OCI-LY7 (cell line): ENCODE data around the gene MAPT. TPM values are rescaled to one million over a fixed set of nuclear protein-coding genes. Genes with fewer than 3 reads are reported as not detected.

ENCODE experiments used
- BruUV-seq: library from RNA; stranded (reverse); fragments of 400-500 nt; replicated peaks from 2 replicates; lab custom pipeline; 2021; lab: Mats Ljungman, UMichigan
- CTCF ChIA-PET: fragments of 300-600 bp; sonication (Branson Sonifier 250); formaldehyde crosslinking; loops from one replicate; lab custom pipeline; 2022; ENCODE audit warnings: antibody characterized with exemption; ENCODE audit not compliant: unreplicated experiment; lab: Charles Lee
- POLR2A ChIA-PET: fragments of 300-600 bp; sonication (Branson Sonifier 250); formaldehyde crosslinking; loops from one replicate; lab custom pipeline; 2022; ENCODE audit warnings: antibody characterized with exemption; lab: Charles Lee
- DNase-seq: peaks from one replicate; pipeline ENCODE4 v3.0.0-alpha.2; 2015; ENCODE audit warnings: low spot score
- H2AFZ ChIP-seq: fragments of 200-600 bp; sonication (generic), shearing (Covaris generic); 2 replicates; pipeline ENCODE4 v1.6.1; 2014; ENCODE audit warnings: mild to moderate bottlenecking, antibody characterized with exemption, low read length, moderate library complexity
- H3K27ac ChIP-seq: fragments of 200-600 bp; sonication (generic); 2 replicates; pipeline ENCODE4 v1.5.1; 2014; ENCODE audit warnings: mixed run types, low read depth, mild to moderate bottlenecking, moderate library complexity, low read length, inconsistent platforms; ENCODE audit not compliant: poor library complexity, severe bottlenecking
- H3K36me3 ChIP-seq: fragments of 200-600 bp; sonication (generic); 2 replicates; pipeline ENCODE4 v1.6.1; 2014; ENCODE audit warnings: mild to moderate bottlenecking, antibody characterized with exemption, low read length, moderate library complexity, mixed read lengths; ENCODE audit not compliant: insufficient read depth
- H3K4me1 ChIP-seq: fragments of 200-600 bp; sonication (generic); 2 replicates; pipeline ENCODE4 v1.5.1; 2014; ENCODE audit warnings: mild to moderate bottlenecking, low read length; ENCODE audit not compliant: insufficient read depth, poor library complexity, severe bottlenecking
- H3K4me2 ChIP-seq: fragments of 200-600 bp; sonication (generic); 2 replicates; pipeline ENCODE4 v1.6.1; 2014; ENCODE audit warnings: mild to moderate bottlenecking, low read length
- H3K4me3 ChIP-seq: fragments of 200-600 bp; sonication (generic); 2 replicates; pipeline ENCODE4 v1.5.1; 2014; ENCODE audit warnings: mild to moderate bottlenecking, low read depth, low read length; ENCODE audit not compliant: poor library complexity, severe bottlenecking
- H3K79me2 ChIP-seq: fragments of 200-600 bp; sonication (generic); 2 replicates; pipeline ENCODE4 v1.6.1; 2016; ENCODE audit warnings: low read depth, mild to moderate bottlenecking, low read length, moderate library complexity, mixed read lengths; ENCODE audit not compliant: insufficient read depth
- H3K9me2 ChIP-seq: fragments of 200-600 bp; sonication (generic); 2 replicates; pipeline ENCODE4 v1.6.1; 2016; ENCODE audit warnings: mild to moderate bottlenecking, low read length, mixed read lengths; ENCODE audit not compliant: insufficient read depth
- H3K9me3 ChIP-seq: fragments of 200-600 bp; sonication (generic); 2 replicates; pipeline ENCODE4 v1.6.1; 2014; ENCODE audit warnings: mild to moderate bottlenecking, mixed run types, low read length, mixed read lengths
- H4K20me1 ChIP-seq: fragments of 200-600 bp; sonication (generic); 2 replicates; pipeline ENCODE4 v1.6.1; 2014; ENCODE audit warnings: mild to moderate bottlenecking, antibody characterized with exemption, low read length, moderate library complexity, mixed read lengths; ENCODE audit not compliant: insufficient read depth
- CTCF ChIP-seq: fragments of 200-600 bp; sonication (generic); conservative IDR thresholded peaks from 2 replicates; pipeline ENCODE4 v1.5.1; 2014; ENCODE audit warnings: mild to moderate bottlenecking, antibody characterized with exemption, low read length, moderate library complexity, mixed read lengths
- EZH2phosphoT487 ChIP-seq: fragments of 200-600 bp; sonication (generic); IDR thresholded peaks from 2 replicates; pipeline ENCODE4 v1.6.1; 2018; ENCODE audit warnings: low read depth, borderline replicate concordance, mild to moderate bottlenecking, mixed run types, antibody characterized with exemption, low read length, moderate library complexity, mixed read lengths
- intact Hi-C: fragments of 100-400 bp; cut with micrococcal nuclease; formaldehyde crosslinking; loops from one replicate; pipeline ENCODE4 v1.10.0; 2022; ENCODE audit not compliant: unreplicated experiment
- total RNA-seq, 2 experiments: library from RNA; depleted of rRNA in 1 of 2; stranded (reverse); fragments of >200 nt in 1 of 2; shearing (Covaris generic) in 1 of 2; gene quantifications; 2 replicates each; pipeline ENCODE4 v1.2.3, GENCODE V29; 2014 to 2022

MAPT gene
- total RNA-seq, 2 experiments from 2014 or later = 0.44 TPM; not detected in 1

- BruUV-seq = no TSS peak
- POLR2A ChIA-PET = interaction anchor here (0.6 kb wide), 1 partner anchor 170 kb away, joined by 4 read pairs; no protein-coding TSS in a partner anchor
- no peak for DNase-seq
- peaks cover 4% of the 10 kb centered on the region; the same call in 1 of the 2 replicates for H3K79me2 ChIP-seq
- H3K4me2 ChIP-seq = no peak overlapping the region
- intact Hi-C loops = loop anchor here (5.0 kb wide), 1 partner anchor 147 kb away; the partner anchor contains the start of gene KANSL1
- no peaks in the 10 kb centered on the region for H4K20me1 ChIP-seq
- TF ChIP-seq CTCF = no peak
- no peak for TF ChIP-seq EZH2phosphoT487
- no peaks in the 10 kb centered on the region for H3K9me2 ChIP-seq
- H2AFZ ChIP-seq = no peak overlapping the region
- H3K9me3 ChIP-seq = no peaks in the 10 kb centered on the region
- H3K27ac ChIP-seq = no peak overlapping the region
- H3K4me1 ChIP-seq = peaks cover 7% of the 10 kb centered on the region
- peaks cover 95% of the 10 kb centered on the region for H3K36me3 ChIP-seq
- CTCF ChIA-PET = no interaction called here
- H3K4me3 ChIP-seq = no peak overlapping the region
Measured at GRCh38 chr17:46045639-46046038, 151.3 kb downstream of the MAPT start.

- BruUV-seq = no TSS peak
Measured at GRCh38 chr17:46046957-46047356, 152.6 kb downstream of the MAPT start.

More at GRCh38 chr17:46046957-46047356, 152.6 kb downstream of the MAPT start:
- Histone ChIP-seq H3K4me1 (peaks cover 7% of the 10 kb centered on the region), H3K36me3 (peaks cover 96% of the 10 kb centered on the region), H2AFZ (no peak overlapping the region), H3K4me2 (no peak overlapping the region), H3K9me3 (no peaks in the 10 kb centered on the region), H3K27ac (no peak overlapping the region), H3K79me2 (peaks cover 4% of the 10 kb centered on the region; the same call in 1 of the 2 replicates), H3K9me2 (no peaks in the 10 kb centered on the region), H3K4me3 (no peak overlapping the region), H4K20me1 (no peaks in the 10 kb centered on the region)
- ChIA-PET POLR2A (no interaction called here), CTCF (no interaction called here)
- intact Hi-C loops = loop anchor here (5.0 kb wide), 1 partner anchor 145 kb away; the partner anchor contains the start of gene KANSL1
- TF ChIP-seq CTCF (no peak), EZH2phosphoT487 (no peak)
- no peak for DNase-seq
